Dendritic cell treated with granulocyte-macrophage colony-stimulating factor and Interleukin-4, amounts not matched to agents 40 ng/mL and 50 ng/mL, for 4 days (primary cell): ENCODE results near the gene WRNIP1.

Experiments used
- H3K27ac Mint-ChIP-seq: one replicate; pipeline ENCODE4 v1.8.0; 2022; ENCODE audit warnings: mild to moderate bottlenecking, mixed read lengths
- H3K27me3 Mint-ChIP-seq: one replicate; pipeline ENCODE4 v1.8.0; 2022; ENCODE audit warnings: mild to moderate bottlenecking, mixed read lengths
- H3K36me3 Mint-ChIP-seq: one replicate; pipeline ENCODE4 v1.8.0; 2022; ENCODE audit warnings: low read depth, mixed read lengths
- H3K4me1 Mint-ChIP-seq: one replicate; pipeline ENCODE4 v1.8.0; 2022; ENCODE audit warnings: low read depth, mixed read lengths
- H3K4me3 Mint-ChIP-seq: one replicate; pipeline ENCODE4 v1.8.0; 2022; ENCODE audit warnings: mild to moderate bottlenecking, moderate library complexity, mixed read lengths
- H3K9me3 Mint-ChIP-seq: one replicate; pipeline ENCODE4 v1.8.0; 2022; ENCODE audit warnings: mixed read lengths
- intact Hi-C: fragments of 100-400 bp; cut with micrococcal nuclease; formaldehyde crosslinking; loops from one replicate; pipeline ENCODE4 v1.15.0; 2022

The WRNIP1 gene

DNA sequence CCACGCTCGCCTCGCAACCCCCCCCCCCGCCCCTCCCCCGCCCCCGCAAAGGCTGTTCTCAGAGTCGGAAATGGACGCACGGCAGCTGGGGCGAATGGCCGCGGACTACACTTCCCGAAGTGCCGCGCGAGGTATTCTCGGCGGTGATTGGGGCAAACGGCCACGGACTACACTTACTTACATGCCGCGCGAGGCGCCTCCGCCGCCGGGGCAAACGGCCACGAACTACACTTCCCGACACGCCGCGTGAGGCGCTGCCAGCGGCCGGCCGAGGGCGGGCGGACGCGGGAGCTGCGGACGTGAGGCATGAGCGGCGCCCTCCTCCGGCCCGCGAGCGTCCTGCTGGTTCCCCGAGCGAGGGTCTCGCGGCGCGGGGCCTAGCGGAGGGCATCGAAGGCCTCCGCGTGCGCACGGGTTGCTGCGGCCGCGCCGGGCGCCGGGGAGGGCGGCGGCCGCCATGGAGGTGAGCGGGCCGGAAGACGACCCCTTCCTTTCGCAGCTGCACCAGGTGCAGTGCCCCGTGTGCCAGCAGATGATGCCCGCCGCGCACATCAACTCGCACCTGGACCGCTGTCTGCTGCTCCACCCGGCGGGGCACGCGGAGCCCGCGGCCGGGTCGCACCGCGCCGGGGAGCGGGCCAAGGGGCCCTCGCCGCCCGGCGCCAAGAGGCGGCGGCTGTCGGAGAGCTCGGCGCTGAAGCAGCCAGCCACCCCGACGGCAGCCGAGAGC lies at the start of gene WRNIP1:
WRNIP1 (plus strand) TSS at position 228 of the 730 bp plus-strand sequence; CDS start at position 458, 230 bp downstream.
- Mint-ChIP-seq H3K27me3 (no peaks in the 10 kb centered on the region), H3K36me3 (peaks cover 23% of the 10 kb centered on the region), H3K4me1 (peaks cover 50% of the 10 kb centered on the region), H3K4me3 (peak within 1 kb of the TSS; percentile 84), H3K27ac (peak within 1 kb of the TSS; percentile 98), H3K9me3 (no peaks in the 10 kb centered on the region)
- intact Hi-C loops: no loop called here

GRCh38 chr6:2715737-2716136 lies 49.5 kb upstream of the WRNIP1 start:
- H3K27me3 Mint-ChIP-seq: no peaks in the 10 kb centered on the region
- peaks cover 17% of the 10 kb centered on the region for H3K9me3 Mint-ChIP-seq
- H3K27ac Mint-ChIP-seq: no peak overlapping the region
- H3K4me1 Mint-ChIP-seq: peaks cover 29% of the 10 kb centered on the region
- intact Hi-C loops: no loop called here
- H3K4me3 Mint-ChIP-seq: no peak overlapping the region
- H3K36me3 Mint-ChIP-seq: peaks cover under 1% of the 10 kb centered on the region

DNA sequence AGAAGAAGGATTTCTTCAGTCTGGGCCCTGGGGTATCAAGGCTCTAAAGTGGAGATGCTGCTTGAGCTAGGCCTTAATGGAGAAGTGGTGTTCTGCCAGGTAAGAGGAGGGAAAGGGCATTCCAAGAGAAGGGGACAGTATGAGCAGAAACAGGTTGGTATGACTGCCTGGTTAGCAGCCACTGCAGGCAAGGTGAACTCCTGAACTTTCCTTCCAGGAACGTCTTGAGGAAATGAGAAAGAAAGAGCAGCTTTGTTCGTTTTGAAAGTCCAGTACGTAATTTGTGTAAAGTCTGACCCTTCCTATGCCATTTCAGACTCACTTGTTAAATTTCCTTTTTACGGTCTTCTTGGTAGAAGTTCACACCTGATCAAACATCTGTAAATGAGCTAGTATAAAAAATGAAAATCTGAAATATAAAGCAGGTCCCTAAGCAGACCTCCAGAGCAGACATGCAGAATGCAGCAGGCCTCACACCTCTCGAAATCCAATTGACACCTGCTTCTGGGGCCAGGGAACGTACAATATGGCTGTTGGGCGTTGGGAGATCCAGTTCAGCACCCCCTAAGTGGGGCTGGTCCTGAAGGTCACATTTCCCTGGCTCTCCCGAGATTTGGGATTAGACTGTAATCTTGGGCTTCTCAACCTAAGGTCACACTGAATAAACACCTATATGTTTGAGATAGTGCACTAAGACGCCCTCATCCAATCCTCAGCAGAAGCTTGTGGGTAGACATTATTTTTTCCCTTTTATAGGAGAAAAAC lies 48.1 kb upstream of the WRNIP1 start:
- Mint-ChIP-seq H3K4me1 (peaks cover 29% of the 10 kb centered on the region), H3K4me3 (no peak overlapping the region), H3K36me3 (no peaks in the 10 kb centered on the region), H3K9me3 (peaks cover 3% of the 10 kb centered on the region), H3K27ac (no peak overlapping the region), H3K27me3 (no peaks in the 10 kb centered on the region)
- intact Hi-C loops: no loop called here

- H3K4me1 Mint-ChIP-seq: peaks cover 29% of the 10 kb centered on the region
- H3K4me3 Mint-ChIP-seq: no peak overlapping the region
- H3K36me3 Mint-ChIP-seq: no peaks in the 10 kb centered on the region
- no peak overlapping the region for H3K27ac Mint-ChIP-seq
- intact Hi-C loops: no loop called here
- H3K9me3 Mint-ChIP-seq: no peaks in the 10 kb centered on the region
- H3K27me3 Mint-ChIP-seq: no peaks in the 10 kb centered on the region
These were observed 46.7 kb upstream of the WRNIP1 start for GRCh38 chr6:2718334-2719092.

DNA sequence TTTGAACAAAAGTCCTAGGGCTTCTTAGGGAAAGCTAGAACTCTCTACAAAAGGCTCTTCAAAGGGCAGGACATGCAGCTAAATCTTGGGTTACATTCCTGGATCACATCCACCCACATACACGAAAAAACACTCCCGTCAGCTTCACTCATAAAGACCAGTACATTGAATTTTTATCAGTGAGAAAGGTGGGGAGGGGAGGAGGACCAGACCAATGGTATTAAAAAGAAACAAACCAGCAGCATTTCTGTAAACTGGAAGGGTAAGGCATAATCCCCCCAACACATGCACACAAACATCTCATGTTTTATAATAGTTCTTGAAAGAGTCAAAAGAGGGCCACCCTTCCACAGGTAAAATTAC lies 46.1 kb upstream of the WRNIP1 start:
- intact Hi-C loops: no loop called here
- H3K4me1 Mint-ChIP-seq: peaks cover 25% of the 10 kb centered on the region
- no peaks in the 10 kb centered on the region for H3K36me3 Mint-ChIP-seq
- no peak overlapping the region for H3K4me3 Mint-ChIP-seq
- no peaks in the 10 kb centered on the region for H3K9me3 Mint-ChIP-seq
- H3K27me3 Mint-ChIP-seq: no peaks in the 10 kb centered on the region
- H3K27ac Mint-ChIP-seq: no peak overlapping the region

DNA sequence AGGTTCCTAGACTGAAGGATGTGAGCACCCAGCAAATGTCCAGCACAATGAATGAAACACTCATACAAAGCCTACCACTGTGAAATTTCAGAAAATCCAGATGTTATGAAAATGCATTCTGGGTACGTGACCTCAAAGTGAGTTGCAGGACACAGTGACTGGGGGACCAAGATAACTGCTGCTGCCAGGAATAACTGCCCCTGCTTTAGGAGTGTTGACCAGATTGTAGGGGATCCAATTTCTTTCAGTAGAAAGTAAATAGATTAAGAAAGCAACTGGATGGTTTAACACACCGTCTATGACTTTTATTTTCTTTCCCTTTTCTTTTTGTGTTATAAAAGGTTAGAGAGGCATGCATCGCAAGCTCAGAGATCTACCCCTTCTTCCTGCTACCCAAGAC lies 44.0 kb upstream of the WRNIP1 start:
- no peaks in the 10 kb centered on the region for H3K27me3 Mint-ChIP-seq
- no peaks in the 10 kb centered on the region for H3K9me3 Mint-ChIP-seq
- H3K4me1 Mint-ChIP-seq: peaks cover 37% of the 10 kb centered on the region
- H3K36me3 Mint-ChIP-seq: no peaks in the 10 kb centered on the region
- H3K27ac Mint-ChIP-seq: no peak overlapping the region
- H3K4me3 Mint-ChIP-seq: no peak overlapping the region
- intact Hi-C loops: no loop called here

DNA sequence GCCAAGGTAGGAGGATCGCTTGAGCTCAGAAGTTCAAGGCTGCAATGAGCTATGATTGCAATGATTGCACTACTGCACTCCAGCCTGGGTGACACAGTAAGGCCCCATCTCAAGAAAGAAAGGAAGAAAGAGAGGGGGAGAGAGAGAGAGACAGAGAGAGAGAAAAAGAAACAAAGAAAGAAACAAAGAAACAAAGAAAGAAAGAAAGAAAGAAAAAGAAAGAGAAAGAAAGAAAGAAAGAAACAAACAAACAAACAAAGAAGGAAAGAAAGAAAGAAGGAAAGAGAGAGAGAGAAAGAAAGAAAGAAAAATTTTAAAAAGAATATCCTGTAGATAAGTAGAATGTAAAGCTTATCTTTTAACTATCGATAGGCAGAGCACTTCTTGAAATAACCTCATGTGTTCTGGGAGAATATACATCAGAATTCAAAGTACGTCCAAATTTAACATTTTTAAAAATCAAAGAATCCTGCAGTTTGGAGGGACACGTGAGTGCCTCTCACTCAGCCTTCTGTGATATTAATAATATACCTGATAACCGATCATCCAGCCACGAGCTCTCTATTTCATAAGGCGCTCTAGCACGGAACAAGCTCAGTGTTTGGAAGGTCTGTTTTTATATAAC lies 39.7 kb upstream of the WRNIP1 start:
- Mint-ChIP-seq H3K27ac (peak overlapping the region; percentile 75), H3K9me3 (no peaks in the 10 kb centered on the region), H3K4me3 (no peak overlapping the region), H3K4me1 (peaks cover 38% of the 10 kb centered on the region), H3K36me3 (no peaks in the 10 kb centered on the region), H3K27me3 (peaks cover 5% of the 10 kb centered on the region)
- intact Hi-C loops: no loop called here

GRCh38 chr6:2725999-2726567 lies 39.1 kb upstream of the WRNIP1 start:
- H3K27me3 Mint-ChIP-seq: peaks cover 5% of the 10 kb centered on the region
- intact Hi-C loops: no loop called here
- H3K9me3 Mint-ChIP-seq: no peaks in the 10 kb centered on the region
- H3K4me1 Mint-ChIP-seq: peaks cover 38% of the 10 kb centered on the region
- no peak overlapping the region for H3K4me3 Mint-ChIP-seq
- H3K27ac Mint-ChIP-seq: peak overlapping the region; percentile 75
- no peaks in the 10 kb centered on the region for H3K36me3 Mint-ChIP-seq

DNA sequence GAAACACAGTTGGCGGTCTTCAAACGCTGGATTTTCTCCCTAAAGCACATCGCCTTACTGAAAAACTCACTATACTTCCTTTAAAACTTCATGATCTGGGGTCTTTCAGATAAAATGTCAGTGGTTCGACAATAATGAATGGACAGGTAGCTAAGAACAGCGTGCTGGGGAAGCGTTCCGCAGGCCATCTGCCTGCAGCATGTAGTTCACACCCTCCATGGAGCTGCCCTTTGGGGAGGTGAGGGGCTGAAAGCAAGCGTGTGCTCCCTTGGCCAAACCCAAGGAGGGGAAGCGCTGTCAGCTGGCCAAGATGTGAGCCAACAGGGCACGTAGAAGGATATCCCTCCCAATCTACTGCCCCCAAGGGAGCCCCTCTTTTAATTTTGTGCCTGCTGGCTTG lies 35.3 kb upstream of the WRNIP1 start:
- H3K36me3 Mint-ChIP-seq: no peaks in the 10 kb centered on the region
- no peak overlapping the region for H3K27ac Mint-ChIP-seq
- no peaks in the 10 kb centered on the region for H3K9me3 Mint-ChIP-seq
- H3K4me3 Mint-ChIP-seq: no peak overlapping the region
- peaks cover 50% of the 10 kb centered on the region for H3K4me1 Mint-ChIP-seq
- intact Hi-C loops: no loop called here
- H3K27me3 Mint-ChIP-seq: peaks cover 5% of the 10 kb centered on the region

GRCh38 chr6:2730353-2731107 lies 34.7 kb upstream of the WRNIP1 start:
- H3K27ac Mint-ChIP-seq: no peak overlapping the region
- no peak overlapping the region for H3K4me3 Mint-ChIP-seq

GRCh38 chr6:2731281-2731909 lies 33.8 kb upstream of the WRNIP1 start:
- Mint-ChIP-seq H3K4me1 (peaks cover 38% of the 10 kb centered on the region), H3K27ac (no peak overlapping the region), H3K9me3 (no peaks in the 10 kb centered on the region), H3K36me3 (no peaks in the 10 kb centered on the region), H3K27me3 (peaks cover 5% of the 10 kb centered on the region), H3K4me3 (no peak overlapping the region)
- intact Hi-C loops: no loop called here

More at GRCh38 chr6:2730353-2731107, 34.7 kb upstream of the WRNIP1 start:
- H3K36me3 Mint-ChIP-seq: no peaks in the 10 kb centered on the region
- no peaks in the 10 kb centered on the region for H3K9me3 Mint-ChIP-seq
- peaks cover 5% of the 10 kb centered on the region for H3K27me3 Mint-ChIP-seq
- intact Hi-C loops: no loop called here
- H3K4me1 Mint-ChIP-seq: peaks cover 45% of the 10 kb centered on the region

DNA sequence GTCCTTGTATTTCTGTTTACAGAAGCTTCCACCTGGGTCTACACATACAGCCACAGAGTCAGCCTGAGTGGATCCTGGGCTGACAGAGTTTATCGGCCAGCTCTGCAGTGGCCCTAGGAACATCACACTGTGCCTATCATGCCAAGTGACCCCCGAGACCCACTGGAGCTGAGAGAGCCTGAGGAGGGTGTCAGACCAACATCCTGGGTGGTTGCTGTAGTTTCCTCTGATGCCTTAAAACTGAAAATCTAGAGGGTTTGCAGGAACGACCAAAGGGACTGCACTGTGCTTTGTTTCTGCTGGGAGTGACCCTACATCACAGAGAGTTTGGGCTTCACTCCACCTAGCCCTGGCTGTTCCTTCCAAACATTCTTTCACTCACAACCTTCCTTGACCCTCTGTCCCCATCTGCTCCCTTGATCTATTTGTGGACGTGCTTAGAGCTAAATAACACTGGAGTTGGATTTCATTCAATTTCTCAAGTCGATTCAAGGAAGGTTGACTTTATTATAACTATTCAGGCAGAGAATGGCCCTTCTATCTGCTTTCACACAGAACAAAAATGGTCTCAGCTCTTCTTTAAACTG lies 32.6 kb upstream of the WRNIP1 start:
- Mint-ChIP-seq H3K36me3 (no peaks in the 10 kb centered on the region), H3K4me1 (peaks cover 34% of the 10 kb centered on the region), H3K9me3 (no peaks in the 10 kb centered on the region), H3K27me3 (peaks cover 5% of the 10 kb centered on the region), H3K27ac (peak overlapping the region; percentile 85), H3K4me3 (no peak overlapping the region)
- intact Hi-C loops: no loop called here
